Epithelial cell of prostate (primary cell): ENCODE results near the gene AGRP.

Experiments used
- DNase-seq: peaks from one replicate; pipeline ENCODE4 v3.0.0-alpha.2; 2011; ENCODE audit warnings: low read depth, low spot score
- H3K27ac ChIP-seq: fragments of 450-650 bp; 2 replicates; pipeline ENCODE4 v1.5.1; 2017; ENCODE audit warnings: mild to moderate bottlenecking

Gene AGRP

DNA sequence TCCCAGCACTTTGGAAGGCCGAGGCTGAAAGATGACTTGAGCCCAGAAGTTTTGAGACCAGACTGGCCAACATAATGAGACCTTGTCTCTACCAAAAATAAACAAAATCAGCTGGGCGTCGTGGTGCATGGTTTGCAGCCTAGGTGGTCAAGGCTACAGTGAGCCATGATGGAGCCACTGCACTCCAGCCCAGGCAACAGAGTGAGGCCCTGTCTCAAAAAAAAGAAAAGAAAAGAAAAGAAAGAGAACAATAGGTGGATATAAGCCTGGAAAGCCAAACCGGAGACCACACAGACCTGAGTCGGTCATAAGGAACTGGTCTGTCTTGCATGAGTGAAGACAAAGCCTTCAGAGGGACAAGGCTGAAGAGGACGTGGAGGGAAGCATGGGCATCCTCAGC is 16.8 kb downstream of the AGRP start:
- no peak for DNase-seq
- no peak overlapping the region for H3K27ac ChIP-seq

GRCh38 chr16:67464565-67464964 is 18.8 kb downstream of the AGRP start:
- DNase-seq, result no peak
- H3K27ac ChIP-seq, result no peak overlapping the region

DNA sequence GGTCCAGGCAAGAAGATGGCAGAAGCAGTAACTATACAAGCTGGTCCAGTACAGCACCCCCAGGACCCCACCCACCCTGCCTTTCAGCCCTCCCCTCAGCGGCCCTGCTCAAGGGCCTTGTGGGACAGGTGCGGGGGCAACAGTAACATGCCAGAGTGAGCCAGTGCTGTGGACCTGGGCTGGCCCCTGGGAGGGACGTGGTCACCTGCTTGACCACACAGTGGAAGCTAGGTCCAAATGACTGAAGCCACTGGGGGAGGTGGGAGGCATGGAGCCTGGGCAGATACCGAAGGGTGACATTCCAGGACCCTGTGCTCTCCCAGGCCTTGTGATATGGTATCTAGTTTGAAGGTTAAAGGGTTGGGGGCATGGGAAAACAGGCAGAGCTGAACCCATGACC is 19.7 kb downstream of the AGRP start:
- DNase-seq, result no peak

DNA sequence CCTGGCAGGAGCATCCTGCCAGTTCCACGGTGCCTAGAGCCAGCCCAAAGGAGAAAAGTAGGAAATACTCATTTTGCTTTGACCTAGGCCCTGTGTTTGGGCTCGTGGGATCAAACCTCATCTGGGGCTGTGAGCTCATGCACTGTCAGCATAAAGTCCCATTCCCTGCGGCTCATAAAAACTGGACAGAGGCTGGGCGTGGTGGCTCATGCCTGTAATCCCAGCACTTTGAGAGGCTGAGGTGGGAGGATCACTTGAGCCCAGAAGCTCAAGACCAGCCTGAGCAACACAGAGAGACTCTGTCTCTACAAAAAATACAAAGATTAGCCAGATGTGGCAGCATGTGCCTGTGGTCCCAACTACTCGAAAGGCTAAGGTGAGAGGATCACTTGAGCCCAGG is 20.3 kb downstream of the AGRP start:
- no peak for DNase-seq
- H3K27ac ChIP-seq, result peak overlapping the region; percentile 46

More for the DNA sequence above, 19.7 kb downstream of the AGRP start:
- H3K27ac ChIP-seq, result no peak overlapping the region

DNA sequence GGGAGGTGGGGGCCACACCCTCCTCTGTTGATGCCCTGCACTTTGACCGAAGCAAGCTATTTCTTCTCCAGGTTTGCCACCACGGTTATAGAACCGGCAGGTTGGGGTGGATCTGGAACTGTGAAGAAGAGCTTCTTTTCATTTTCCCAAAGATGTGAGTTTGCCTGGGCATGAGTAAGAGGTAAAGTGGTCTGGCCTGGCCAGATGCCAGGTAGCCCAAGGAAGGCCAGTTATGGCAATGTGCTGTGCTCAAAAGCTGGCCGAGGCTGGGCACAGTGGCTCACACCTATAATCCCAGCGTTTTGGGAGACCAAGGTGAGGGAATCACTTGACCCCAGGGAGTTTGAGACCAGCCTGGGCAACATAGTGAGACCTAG is 21.1 kb downstream of the AGRP start:
- H3K27ac ChIP-seq, result peak overlapping the region; percentile 46
- DNase-seq, result no peak

GRCh38 chr16:67461600-67462278 is 21.6 kb downstream of the AGRP start:
- no peak for DNase-seq
- peak overlapping the region; percentile 46 for H3K27ac ChIP-seq

DNA sequence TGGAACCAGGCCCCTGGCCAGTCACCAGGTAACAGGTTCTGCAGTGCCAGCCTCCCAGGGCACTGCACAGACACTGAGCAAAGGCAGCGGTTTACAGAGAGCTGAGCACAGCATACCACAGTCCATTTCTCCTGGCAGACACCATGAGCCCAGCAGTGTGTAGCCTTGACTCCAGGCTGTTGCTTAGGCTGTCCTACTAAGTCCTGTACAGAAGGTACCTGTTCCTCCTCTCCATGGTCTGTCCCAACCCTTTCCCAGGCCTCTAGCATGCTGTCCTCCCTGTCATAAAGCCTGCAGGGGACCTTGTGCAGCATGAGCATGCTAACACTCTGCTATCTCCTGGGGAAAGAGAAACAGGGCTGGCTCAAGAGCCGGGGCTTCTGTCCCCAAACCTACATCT is 22.4 kb downstream of the AGRP start:
- H3K27ac ChIP-seq, result peak overlapping the region; percentile 46
- DNase-seq, result no peak

DNA sequence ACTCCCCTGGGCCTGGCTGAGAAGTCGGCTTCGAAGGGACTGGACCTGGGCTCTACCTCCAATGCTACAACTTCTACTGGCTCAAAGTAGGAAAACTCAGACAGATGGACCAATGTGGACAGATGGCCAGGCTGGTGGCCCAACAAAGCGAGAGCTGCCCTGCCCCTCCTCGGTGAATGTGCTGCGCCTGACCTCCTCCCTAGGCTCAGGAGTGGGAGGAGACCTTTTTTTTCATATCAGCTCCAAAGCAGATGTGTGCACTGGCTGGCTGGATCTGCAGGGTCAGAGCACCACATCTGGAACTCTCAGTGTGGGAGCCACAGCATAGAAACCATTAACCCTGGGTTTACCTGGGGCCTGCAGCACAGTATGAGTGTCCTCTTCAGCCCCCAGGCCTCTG is 23.2 kb downstream of the AGRP start:
- no peak for DNase-seq
- H3K27ac ChIP-seq, result no peak overlapping the region

GRCh38 chr16:67459861-67460150 is 23.5 kb downstream of the AGRP start:
- DNase-seq, result no peak
- H3K27ac ChIP-seq, result no peak overlapping the region

- H3K27ac ChIP-seq, result no peak overlapping the region
- DNase-seq, result no peak
These were observed 24.1 kb downstream of the AGRP start for GRCh38 chr16:67459066-67459860.

- no peak overlapping the region for H3K27ac ChIP-seq
These were observed 25.2 kb downstream of the AGRP start for GRCh38 chr16:67458121-67458641.

GRCh38 chr16:67457611-67458010 is 25.7 kb downstream of the AGRP start:
- no peak overlapping the region for H3K27ac ChIP-seq
- DNase-seq, result no peak

More at GRCh38 chr16:67458121-67458641, 25.2 kb downstream of the AGRP start:
- no peak for DNase-seq

DNA sequence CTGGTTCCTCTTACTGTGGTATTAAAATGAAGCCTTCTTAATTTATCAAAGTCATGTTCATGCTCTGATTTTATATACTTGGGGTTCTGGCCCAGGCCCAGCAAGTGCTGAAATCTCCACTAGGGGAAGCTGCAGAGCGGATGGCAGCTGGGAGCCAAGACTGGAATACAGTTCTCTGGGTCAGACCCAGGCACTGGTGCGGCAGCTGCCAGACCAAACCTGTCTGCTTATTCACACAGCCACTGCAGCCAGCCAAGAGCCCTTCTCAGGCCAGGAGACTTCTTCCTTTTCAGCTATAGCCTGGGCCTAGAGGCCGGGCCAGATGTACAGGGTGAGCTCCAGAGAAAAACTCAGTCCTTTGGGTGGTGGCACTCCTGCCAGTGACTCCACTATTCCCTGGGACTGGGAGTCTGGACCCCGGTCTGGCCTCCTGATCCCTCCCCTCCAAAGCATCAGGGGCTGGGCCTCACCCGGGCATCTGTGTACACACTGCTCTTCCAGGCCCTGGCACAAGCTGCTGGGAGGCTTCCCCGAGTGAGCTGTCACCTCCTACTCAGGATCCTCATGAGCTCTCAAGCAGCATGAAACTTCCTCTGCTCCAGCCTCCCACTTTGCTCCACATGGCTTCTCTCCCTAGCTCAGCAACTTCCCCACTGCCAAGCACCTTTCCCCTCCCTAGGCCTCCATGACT is 26.8 kb downstream of the AGRP start:
- peak overlapping the region; percentile 27 for H3K27ac ChIP-seq
- DNase-seq, result no peak

GRCh38 chr16:67454852-67455251 is 28.5 kb downstream of the AGRP start:
- H3K27ac ChIP-seq, result no peak overlapping the region
- no peak for DNase-seq

GRCh38 chr16:67454104-67454503 is 29.2 kb downstream of the AGRP start:
- no peak for DNase-seq

GRCh38 chr16:67451704-67452435 is 31.5 kb downstream of the AGRP start:
- H3K27ac ChIP-seq, result no peak overlapping the region
- DNase-seq, result no peak

More at GRCh38 chr16:67454104-67454503, 29.2 kb downstream of the AGRP start:
- H3K27ac ChIP-seq, result no peak overlapping the region

DNA sequence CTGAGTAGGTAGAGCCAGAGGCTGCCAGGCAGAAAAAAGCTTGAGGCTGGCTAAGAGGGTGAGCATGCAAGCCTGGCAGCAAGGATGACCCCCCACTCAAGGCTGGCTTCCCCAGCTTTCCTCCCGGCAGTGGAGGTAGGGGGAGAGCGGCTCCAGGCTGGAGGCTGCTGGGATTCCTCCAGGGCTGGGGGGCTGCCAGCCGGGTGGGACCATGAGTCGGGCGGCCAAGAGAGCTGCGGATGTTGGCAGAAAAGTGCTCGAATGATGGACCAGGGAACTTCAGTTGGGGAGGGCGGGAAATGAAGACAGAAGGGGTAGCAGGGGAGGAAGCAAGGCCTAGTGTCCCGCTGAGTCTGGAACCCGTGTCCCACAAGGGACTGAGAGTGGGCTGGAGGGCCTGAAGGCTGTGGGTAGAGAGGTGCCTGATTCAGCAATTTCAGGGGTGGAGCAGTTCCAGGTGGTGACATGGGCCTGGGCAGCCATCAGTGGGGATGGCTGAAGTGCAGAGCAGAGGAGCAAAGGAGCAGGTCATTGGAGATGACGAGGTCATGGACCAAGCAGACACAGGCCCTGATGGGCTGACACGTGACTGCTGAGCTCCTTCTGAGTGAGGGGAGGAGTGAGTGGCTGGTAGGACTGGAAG is 32.2 kb downstream of the AGRP start:
- DNase-seq, result no peak
- H3K27ac ChIP-seq, result no peak overlapping the region

GRCh38 chr16:67449739-67450138 is 33.6 kb downstream of the AGRP start:
- no peak for DNase-seq
- H3K27ac ChIP-seq, result no peak overlapping the region

GRCh38 chr16:67449336-67449735 is 34.0 kb downstream of the AGRP start:
- H3K27ac ChIP-seq, result no peak overlapping the region
- no peak for DNase-seq

- no peak overlapping the region for H3K27ac ChIP-seq
- no peak for DNase-seq
These were observed 34.8 kb downstream of the AGRP start for GRCh38 chr16:67448580-67448979.
